ENCODE data around the gene KCNAB1. TPM values are rescaled to one million over a fixed set of nuclear protein-coding genes. Genes with fewer than 3 reads are reported as not detected.

Gene KCNAB1
- total RNA-seq, 2 donors from 2014 or later, result 0.49 to 0.81 TPM

DNA sequence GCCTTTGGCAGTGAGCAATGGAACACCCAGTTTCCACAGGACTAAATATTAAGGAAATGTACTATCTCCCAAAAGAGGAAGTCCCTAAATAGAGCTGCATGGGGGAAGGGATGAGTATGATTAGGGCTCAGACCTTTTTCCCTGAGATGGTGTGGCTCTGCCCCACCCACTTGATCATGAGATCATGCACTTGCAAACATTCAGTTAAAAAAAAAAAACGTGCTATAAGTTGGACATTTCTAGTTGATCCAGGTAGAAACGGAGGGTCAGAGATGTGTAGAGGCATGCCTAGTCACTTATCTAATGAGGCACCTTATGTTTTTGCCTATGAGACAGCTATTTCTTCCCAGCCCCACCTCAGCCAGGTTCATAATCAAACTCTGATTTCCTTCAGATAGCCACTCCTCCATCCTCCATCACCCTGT is 459.1 kb downstream of the KCNAB1 start:
- H3K4me1 ChIP-seq (ENCODE audit: control insufficient read depth, insufficient read depth, low read length), result no peaks in the 10 kb centered on the region
- H3K27me3 ChIP-seq (ENCODE audit: control insufficient read depth, insufficient read depth, low read length, poor library complexity, severe bottlenecking), result no peaks in the 10 kb centered on the region
- WGBS, 2 experiments (ENCODE audit: insufficient coverage in 1 of 2, insufficient read length in 1 of 2), result 87 to 100% methylated on average over 2 of the region's 2 CpGs
- no peaks in the 10 kb centered on the region for H3K36me3 ChIP-seq (ENCODE audit: control insufficient read depth, insufficient read depth, low read length)
- TF ChIP-seq, protein P1, sequence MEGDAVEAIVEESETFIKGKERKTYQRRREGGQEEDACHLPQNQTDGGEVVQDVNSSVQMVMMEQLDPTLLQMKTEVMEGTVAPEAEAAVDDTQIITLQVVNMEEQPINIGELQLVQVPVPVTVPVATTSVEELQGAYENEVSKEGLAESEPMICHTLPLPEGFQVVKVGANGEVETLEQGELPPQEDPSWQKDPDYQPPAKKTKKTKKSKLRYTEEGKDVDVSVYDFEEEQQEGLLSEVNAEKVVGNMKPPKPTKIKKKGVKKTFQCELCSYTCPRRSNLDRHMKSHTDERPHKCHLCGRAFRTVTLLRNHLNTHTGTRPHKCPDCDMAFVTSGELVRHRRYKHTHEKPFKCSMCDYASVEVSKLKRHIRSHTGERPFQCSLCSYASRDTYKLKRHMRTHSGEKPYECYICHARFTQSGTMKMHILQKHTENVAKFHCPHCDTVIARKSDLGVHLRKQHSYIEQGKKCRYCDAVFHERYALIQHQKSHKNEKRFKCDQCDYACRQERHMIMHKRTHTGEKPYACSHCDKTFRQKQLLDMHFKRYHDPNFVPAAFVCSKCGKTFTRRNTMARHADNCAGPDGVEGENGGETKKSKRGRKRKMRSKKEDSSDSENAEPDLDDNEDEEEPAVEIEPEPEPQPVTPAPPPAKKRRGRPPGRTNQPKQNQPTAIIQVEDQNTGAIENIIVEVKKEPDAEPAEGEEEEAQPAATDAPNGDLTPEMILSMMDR (conservative IDR thresholded peaks at IDR 0.05), result no peak
- Mint-ChIP-seq H3K4me1 (peaks cover 2% of the 10 kb centered on the region), H3K36me3 (ENCODE audit: low read depth) (no peaks in the 10 kb centered on the region), H3K9me3 (no peaks in the 10 kb centered on the region), H3K27ac (peak overlapping the region; percentile 5), H3K27me3 (ENCODE audit: insufficient read depth) (peaks cover under 1% of the 10 kb centered on the region), H3K4me3 (no peak overlapping the region)
- H3K4me3 ChIP-seq (ENCODE audit: low read length), result no peak overlapping the region
- no peak overlapping the region for H3K9ac ChIP-seq (ENCODE audit: extremely low read depth, low read length, poor library complexity, severe bottlenecking)
- no peak for DNase-seq
- no peak overlapping the region for H3K27ac ChIP-seq (ENCODE audit: low read depth, low read length)
- H3K9me3 ChIP-seq (ENCODE audit: control insufficient read depth, low read length), result no peaks in the 10 kb centered on the region

DNA sequence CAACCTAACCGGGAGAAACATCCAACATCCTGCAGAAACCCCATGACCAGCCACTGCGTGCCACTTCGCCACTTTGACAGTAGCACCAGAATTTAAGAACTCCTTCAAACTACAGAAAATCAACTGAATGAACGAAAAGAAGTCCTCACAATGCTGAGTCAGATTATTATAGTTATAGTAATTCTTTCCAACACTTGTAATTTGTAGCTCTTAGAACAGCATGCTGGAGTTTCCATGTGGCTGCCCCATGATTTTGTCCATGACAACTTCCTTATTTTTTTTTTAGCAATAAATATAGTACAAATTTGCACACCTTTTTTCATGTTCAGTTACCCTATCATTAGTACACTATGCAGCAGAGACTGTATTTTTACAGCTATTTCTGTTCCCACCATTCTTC is 460.7 kb downstream of the KCNAB1 start:
- H3K4me1 ChIP-seq (ENCODE audit: control insufficient read depth, insufficient read depth, low read length), result no peaks in the 10 kb centered on the region
- H3K27me3 ChIP-seq (ENCODE audit: control insufficient read depth, insufficient read depth, low read length, poor library complexity, severe bottlenecking), result no peaks in the 10 kb centered on the region
- no peak for DNase-seq
- WGBS, 2 experiments (ENCODE audit: insufficient coverage in 1 of 2, insufficient read length in 1 of 2), result 92 to 100% methylated on average over 1 to 4 of the region's 4 CpGs
- Mint-ChIP-seq H3K27me3 (ENCODE audit: insufficient read depth) (no peaks in the 10 kb centered on the region), H3K4me1 (peaks cover 2% of the 10 kb centered on the region), H3K9me3 (no peaks in the 10 kb centered on the region), H3K36me3 (ENCODE audit: low read depth) (no peaks in the 10 kb centered on the region), H3K4me3 (no peak overlapping the region), H3K27ac (no peak overlapping the region)
- H3K9me3 ChIP-seq (ENCODE audit: control insufficient read depth, low read length), result no peaks in the 10 kb centered on the region
- no peak overlapping the region for H3K9ac ChIP-seq (ENCODE audit: extremely low read depth, low read length, poor library complexity, severe bottlenecking)
- TF ChIP-seq, protein P1 (conservative IDR thresholded peaks at IDR 0.05), result no peak
- no peaks in the 10 kb centered on the region for H3K36me3 ChIP-seq (ENCODE audit: control insufficient read depth, insufficient read depth, low read length)
- no peak overlapping the region for H3K27ac ChIP-seq (ENCODE audit: low read depth, low read length)
- H3K4me3 ChIP-seq (ENCODE audit: low read length), result no peak overlapping the region

DNA sequence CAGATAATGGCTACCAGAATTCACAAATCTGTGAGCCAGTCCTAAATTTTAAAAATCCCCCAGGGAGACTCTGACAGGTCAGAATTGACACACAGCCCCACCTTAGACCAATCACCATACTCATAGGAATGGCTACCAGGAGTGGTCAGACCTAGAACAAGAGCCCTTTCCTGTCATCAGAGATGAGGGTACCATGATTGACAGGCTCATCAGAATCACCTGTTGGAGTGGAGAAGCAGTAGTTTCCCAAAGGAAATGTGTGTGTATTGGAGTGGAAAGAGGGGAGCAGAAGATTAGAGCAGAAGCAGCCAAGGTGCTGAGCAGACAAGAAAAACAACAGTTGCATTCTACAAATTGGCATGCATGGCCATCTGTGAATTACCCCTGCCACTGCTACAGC is 461.6 kb downstream of the KCNAB1 start:
- no peak overlapping the region for H3K27ac Mint-ChIP-seq
- no peaks in the 10 kb centered on the region for H3K9me3 Mint-ChIP-seq
- TF ChIP-seq, protein P1 (conservative IDR thresholded peaks at IDR 0.05), result no peak
- peaks cover 2% of the 10 kb centered on the region for H3K4me1 Mint-ChIP-seq
- Histone ChIP-seq H3K9ac (ENCODE audit: extremely low read depth, low read length, poor library complexity, severe bottlenecking) (no peak overlapping the region), H3K4me3 (ENCODE audit: low read length) (no peak overlapping the region), H3K27me3 (ENCODE audit: control insufficient read depth, insufficient read depth, low read length, poor library complexity, severe bottlenecking) (no peaks in the 10 kb centered on the region), H3K4me1 (ENCODE audit: control insufficient read depth, insufficient read depth, low read length) (no peaks in the 10 kb centered on the region), H3K36me3 (ENCODE audit: control insufficient read depth, insufficient read depth, low read length) (no peaks in the 10 kb centered on the region), H3K27ac (ENCODE audit: low read depth, low read length) (no peak overlapping the region), H3K9me3 (ENCODE audit: control insufficient read depth, low read length) (no peaks in the 10 kb centered on the region)
- no peak for DNase-seq
- no peak overlapping the region for H3K4me3 Mint-ChIP-seq
- no peaks in the 10 kb centered on the region for H3K36me3 Mint-ChIP-seq (ENCODE audit: low read depth)
- no peaks in the 10 kb centered on the region for H3K27me3 Mint-ChIP-seq (ENCODE audit: insufficient read depth)

All from endodermal cell (in vitro differentiated cells).